Measurements from ENCODE around the gene NRARP. TPM values are rescaled to one million over a fixed set of nuclear protein-coding genes. Genes with fewer than 3 reads are reported as not detected.

The NRARP gene
- total and polyA plus RNA-seq, 2 of the 8 experiments (the other 6 are each of a cell fraction or from before 2014, with no cell fraction given) = 32.5 to 37.2 TPM

DNA sequence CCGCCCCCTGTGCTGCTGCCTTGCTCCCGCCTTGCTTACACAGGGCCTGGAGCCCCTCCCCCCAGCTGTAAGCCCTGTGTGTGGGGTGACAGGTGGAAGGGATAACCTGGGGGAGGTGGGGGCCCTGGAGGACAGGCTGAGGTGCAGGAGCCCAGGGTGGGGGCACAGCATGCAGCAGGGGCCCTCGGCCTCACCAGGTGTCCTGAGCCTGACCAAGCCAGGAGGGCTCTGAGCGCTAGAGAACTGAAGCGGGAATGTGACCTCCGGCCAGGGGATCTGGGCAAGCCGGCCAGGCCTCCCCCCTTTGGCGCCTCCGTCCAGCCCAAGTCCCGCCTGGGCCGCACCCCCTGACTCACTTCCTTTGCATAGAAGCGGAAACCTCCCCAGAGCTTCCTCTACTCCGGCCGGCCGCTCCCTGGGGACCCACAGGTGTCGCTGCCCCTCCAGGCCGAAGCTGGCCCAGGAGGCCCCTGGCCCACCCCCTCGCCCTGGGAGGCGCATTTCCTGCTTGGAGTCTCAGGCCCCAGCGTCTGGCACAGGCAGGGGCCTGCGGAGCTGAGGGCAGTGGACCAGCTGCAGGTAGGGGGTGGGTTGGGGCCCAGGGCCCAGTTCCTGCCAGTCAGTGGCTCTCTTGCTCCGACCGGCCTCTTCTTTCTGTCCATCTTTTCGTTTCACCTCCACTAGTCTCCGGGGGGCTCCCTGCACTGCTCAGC, 24.6 kb downstream of the NRARP start, which contains the start of gene TOR4A:
Gene TOR4A, plus strand, starts transcription at position 398 of the 713 bp plus-strand sequence. CDS start 964 bp downstream, outside the sequence.
- peak within 1 kb of the TSS; percentile 97 for H4K91ac ChIP-seq (replicated peaks; ENCODE audit: insufficient read length, low read length)
- H2BK15ac ChIP-seq (ENCODE audit: low read length) = no peak within 1 kb of the TSS
- no peak within 1 kb of the TSS for H3K23ac ChIP-seq (ENCODE audit: insufficient read length)
- no peaks in the 10 kb centered on the region; a peak in 1 of 4 replicates for H3K9me3 ChIP-seq (ENCODE audit: insufficient read depth in 2 of 2, low read depth in 1 of 2, low read length in 1 of 2)
- WGBS, 2 experiments (ENCODE audit: extremely low coverage in 1 of 2, insufficient coverage in 1 of 2, insufficient read length in 1 of 2, insufficient replicate concordance in 2 of 2, low coverage in 1 of 2, low lambda C conversion rate in 2 of 2, missing lambda C conversion rate in 1 of 2) = 6% methylated on average over 15 of the region's 25 CpGs; no CpG with 5 or more reads in 1 of the 2 experiments
- ChIA-PET CTCF (ENCODE audit: partially characterized antibody) (interaction anchor here (0.7 to 2.7 kb wide), 12 partner anchors 10 to 209 kb away, joined by 3 to 10 read pairs (median 4); partner anchors contain the start of genes EXD3, NELFB, NOXA1 and NRARP), POLR2A (ENCODE audit: partially characterized antibody) (interaction anchor here (0.8 to 47.8 kb wide), 12 partner anchors 9 to 431 kb away, joined by 3 to 1462 read pairs (median 6); partner anchors contain the start of genes CYSRT1, NDOR1, NELFB and NRARP)
- H3K27ac ChIP-seq (ENCODE audit: low read depth, low read length) = peak within 1 kb of the TSS; percentile 28; the same call in 1 of the 2 replicates
- no peaks in the 10 kb centered on the region for H3K79me1 ChIP-seq (ENCODE audit: low read depth, low read length)
- H2AK5ac ChIP-seq (ENCODE audit: low read depth, low read length) = peak within 1 kb of the TSS; percentile 28; the same call in 1 of the 2 replicates
- H3K36me3 ChIP-seq (ENCODE audit: control insufficient read depth in 2 of 4, insufficient read depth in 4 of 4, low read length in 3 of 4) = peaks cover 0 to 15% (median 2%) of the 10 kb centered on the region in 4 experiments; a peak in 3 of 8 replicates
- peak within 1 kb of the TSS; percentile 58 to 80 for H3K4me2 ChIP-seq (ENCODE audit: insufficient read depth in 1 of 2, low read depth in 2 of 2, low read length in 2 of 2)
- peak within 1 kb of the TSS; percentile 69 for H3K56ac ChIP-seq (replicated peaks; ENCODE audit: insufficient read length, low read depth, low read length)
- H2AFZ ChIP-seq (ENCODE audit: low read length) = no peak within 1 kb of the TSS
- peak within 1 kb of the TSS; percentile 91; the same call in 1 of the 2 replicates for H2BK5ac ChIP-seq (ENCODE audit: low read depth, low read length)
- peak within 1 kb of the TSS; percentile 64 for H4K5ac ChIP-seq (ENCODE audit: insufficient read length, low read depth, low read length)
- no peak for FAIRE-seq
- no peak within 1 kb of the TSS for H2BK12ac ChIP-seq (ENCODE audit: low read depth, low read length)
- H2BK20ac ChIP-seq (ENCODE audit: low read length) = no peak within 1 kb of the TSS
- peak within 1 kb of the TSS; percentile 26 to 70 (median 58) for H3K4me3 ChIP-seq (ENCODE audit: extremely low read depth in 1 of 4, insufficient read depth in 2 of 4, low read depth in 3 of 4, low read length in 4 of 4)
- peak within 1 kb of the TSS; percentile 19 for H3K4ac ChIP-seq (replicated peaks; ENCODE audit: insufficient read length, low read depth, low read length)
- H3K23me2 ChIP-seq (ENCODE audit: low read depth, low read length) = peaks cover 13% of the 10 kb centered on the region; the same call in 1 of the 2 replicates
- peaks cover 0 to 28% (median 19%) of the 10 kb centered on the region in 4 experiments; a peak in 6 of 7 replicates for H3K4me1 ChIP-seq (replicated peaks in 1 of 4; ENCODE audit: control insufficient read depth in 3 of 4, insufficient read depth in 4 of 4, low read length in 3 of 4)
- H3K27me3 ChIP-seq (replicated peaks in 1 of 4; ENCODE audit: control insufficient read depth in 3 of 4, extremely low read depth in 1 of 4, insufficient read depth in 3 of 4, low read length in 3 of 4) = peaks cover 2 to 27% (median 14%) of the 10 kb centered on the region in 4 experiments; a peak in 6 of 7 replicates
- no peak within 1 kb of the TSS for H3K14ac ChIP-seq (ENCODE audit: insufficient read length)
- peak in 1 of 2 experiments; percentile 86 for DNase-seq (ENCODE audit: low read depth in 1 of 2, low spot score in 2 of 2)
- peak within 1 kb of the TSS in 1 of 4 experiments; percentile 4; a peak in 2 of 7 replicates for H3K9ac ChIP-seq (replicated peaks in 1 of 4; ENCODE audit: extremely low read depth in 1 of 4, low read depth in 3 of 4, low read length in 3 of 4)
- H3K18ac ChIP-seq (ENCODE audit: extremely low read depth, low read length) = peak within 1 kb of the TSS; percentile 68
- H2BK120ac ChIP-seq (replicated peaks; ENCODE audit: low read depth, low read length) = no peak within 1 kb of the TSS
- H3K79me2 ChIP-seq (ENCODE audit: control insufficient read depth in 1 of 2, insufficient read depth in 2 of 2, low read length in 2 of 2) = no peaks in the 10 kb centered on the region
- H4K20me1 ChIP-seq (replicated peaks in 1 of 2; ENCODE audit: control insufficient read depth in 1 of 2, insufficient read depth in 2 of 2, low read length in 2 of 2) = peaks cover 0 to 15% of the 10 kb centered on the region in 2 experiments
- H4K8ac ChIP-seq (ENCODE audit: extremely low read depth, insufficient read depth, low read length) = peak within 1 kb of the TSS; percentile 94
- TF ChIP-seq CEBPB (IDR thresholded peaks at IDR 0.05; ENCODE audit: low read depth, low read length) (no peak), EZH2 (IDR thresholded peaks at IDR 0.05; ENCODE audit: low read depth, low read length, severe bottlenecking) (no peak), SP1 (IDR thresholded peaks at IDR 0.05; ENCODE audit: low read depth, low read length) (no peak), JUND (IDR thresholded peaks at IDR 0.05; ENCODE audit: low read length) (no peak), BRCA1 (IDR thresholded peaks at IDR 0.05; ENCODE audit: low read depth, low read length) (no peak), ASH2L (IDR thresholded peaks at IDR 0.05; ENCODE audit: low read length) (no peak), BCL11A (IDR thresholded peaks at IDR 0.05; ENCODE audit: low read depth in 2 of 2, low read length in 2 of 2) (no peak), CREB1 (IDR thresholded peaks at IDR 0.05) (no peak; the same call in 1 of the 2 replicates), EGR1 (IDR thresholded peaks at IDR 0.05; ENCODE audit: borderline replicate concordance, low read depth, low read length) (peak; percentile 35; the same call in 1 of the 2 replicates), GABPA (IDR thresholded peaks at IDR 0.05; ENCODE audit: borderline replicate concordance, insufficient read depth, low read length) (peak; percentile 70; the same call in 1 of the 2 replicates), POLR2A (IDR thresholded peaks at IDR 0.05; ENCODE audit: control extremely low read depth in 1 of 2, low read depth in 2 of 2, low read length in 2 of 2) (peak in 1 of 2 experiments; percentile 41; a peak in 1 of 3 replicates), CTBP2 (IDR thresholded peaks at IDR 0.05; ENCODE audit: borderline replicate concordance, insufficient read depth, insufficient read length, low read length) (no peak)
